Activated CD8-positive, alpha-beta T cell treated with anti-CD3 and anti-CD28 coated beads for 36 hours (primary cell): ENCODE data around the gene MAPK8IP1. TPM values are rescaled to one million over a fixed set of nuclear protein-coding genes. Genes with fewer than 3 reads are reported as not detected.

Experiments
- ATAC-seq: fragments of 200-7000 bp; cut with Tn5 transposase; one replicate; pipeline ENCODE4 v1.10.0; 2021; ENCODE audit warnings: mild to moderate bottlenecking, moderate library complexity
- CTCF ChIA-PET: fragments of 350-600 bp; sonication (Branson Sonifier 250); formaldehyde crosslinking; loops from one replicate; lab custom pipeline; 2021; ENCODE audit warnings: antibody characterized with exemption; lab: Charles Lee
- POLR2A ChIA-PET: fragments of 350-600 bp; sonication (Branson Sonifier 250); formaldehyde crosslinking; loops from one replicate; lab custom pipeline; 2021; ENCODE audit warnings: antibody characterized with exemption; lab: Charles Lee
- DNase-seq: peaks from one replicate; pipeline ENCODE4 v3.0.0-alpha.2; 2020
- H3K27ac Mint-ChIP-seq: one replicate; pipeline ENCODE4 v1.8.0; 2021; ENCODE audit warnings: mild to moderate bottlenecking, mixed read lengths
- H3K27me3 Mint-ChIP-seq: one replicate; pipeline ENCODE4 v1.8.0; 2021; ENCODE audit warnings: mixed read lengths
- H3K36me3 Mint-ChIP-seq: one replicate; pipeline ENCODE4 v1.8.0; 2021; ENCODE audit warnings: low read depth, mixed read lengths
- H3K4me1 Mint-ChIP-seq: one replicate; pipeline ENCODE4 v1.8.0; 2021; ENCODE audit warnings: low read depth, mixed read lengths
- H3K4me3 Mint-ChIP-seq: one replicate; pipeline ENCODE4 v1.8.0; 2021; ENCODE audit warnings: mild to moderate bottlenecking, moderate library complexity, mixed read lengths
- H3K9me3 Mint-ChIP-seq: one replicate; pipeline ENCODE4 v1.8.0; 2021; ENCODE audit warnings: mixed read lengths
- intact Hi-C: fragments of 100-400 bp; cut with micrococcal nuclease; formaldehyde crosslinking; loops from one replicate; pipeline ENCODE4 v1.10.0; 2022
- total RNA-seq, 2 experiments: library from RNA; stranded (reverse); gene quantifications; one replicate each; pipeline ENCODE4 v1.2.3, GENCODE V29; 2021
- TF ChIP-seq, protein P1 (sequence below): fragments of 200-600 bp; IDR thresholded peaks from one replicate; pipeline ENCODE4 v1.8.0; 2022; ENCODE audit warnings: antibody characterized with exemption, mild to moderate bottlenecking

The MAPK8IP1 gene
- total RNA-seq, 2 experiments from 2014 or later: 1.4 to 1.8 TPM

DNA sequence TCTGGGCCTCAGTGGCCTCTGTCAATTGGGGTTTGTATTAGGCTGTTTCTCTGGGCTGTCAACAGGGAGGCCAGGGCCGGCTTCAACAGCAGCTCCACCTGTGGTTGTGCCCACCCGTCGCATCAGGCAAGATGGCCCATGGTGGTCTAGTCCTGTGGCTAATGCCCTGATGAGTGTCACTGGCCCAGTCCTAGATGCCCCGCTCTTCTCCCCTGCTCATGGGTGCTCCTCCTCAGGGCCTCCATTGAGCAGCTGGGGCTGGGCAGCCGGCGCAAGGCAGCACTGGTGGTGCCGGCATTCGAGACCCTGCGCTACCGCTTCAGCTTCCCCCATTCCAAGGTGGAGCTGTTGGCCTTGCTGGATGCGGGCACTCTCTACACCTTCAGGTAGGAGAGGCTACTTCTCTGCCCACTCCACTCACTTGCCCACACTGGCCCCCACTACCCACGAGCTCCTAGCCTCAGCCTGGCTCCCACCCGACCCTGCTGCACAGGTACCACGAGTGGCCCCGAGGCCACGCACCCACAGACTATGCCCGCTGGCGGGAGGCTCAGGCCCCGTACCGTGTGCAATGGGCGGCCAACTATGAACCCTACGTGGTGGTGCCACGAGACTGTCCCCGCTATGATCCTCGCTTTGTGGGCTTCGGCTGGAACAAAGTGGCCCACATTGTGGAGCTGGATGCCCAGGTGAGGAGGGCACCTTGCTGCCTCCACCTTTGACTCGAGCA, 42.4 kb downstream of the MAPK8IP1 start:
- no peak for ATAC-seq
- POLR2A ChIA-PET: interaction anchor here (1.1 kb wide), 1 partner anchor 10 kb away, joined by 3 read pairs; the partner anchor contains the start of gene PEX16
- Mint-ChIP-seq H3K4me1 (peaks cover 28% of the 10 kb centered on the region), H3K36me3 (no peaks in the 10 kb centered on the region), H3K27ac (no peak overlapping the region), H3K27me3 (peaks cover 3% of the 10 kb centered on the region), H3K4me3 (no peak overlapping the region), H3K9me3 (no peaks in the 10 kb centered on the region)
- CTCF ChIA-PET: interaction anchor here (1.0 kb wide), 1 partner anchor 79 kb away, joined by 3 read pairs; no protein-coding TSS in a partner anchor
- DNase-seq: no peak
- TF ChIP-seq, protein P1, sequence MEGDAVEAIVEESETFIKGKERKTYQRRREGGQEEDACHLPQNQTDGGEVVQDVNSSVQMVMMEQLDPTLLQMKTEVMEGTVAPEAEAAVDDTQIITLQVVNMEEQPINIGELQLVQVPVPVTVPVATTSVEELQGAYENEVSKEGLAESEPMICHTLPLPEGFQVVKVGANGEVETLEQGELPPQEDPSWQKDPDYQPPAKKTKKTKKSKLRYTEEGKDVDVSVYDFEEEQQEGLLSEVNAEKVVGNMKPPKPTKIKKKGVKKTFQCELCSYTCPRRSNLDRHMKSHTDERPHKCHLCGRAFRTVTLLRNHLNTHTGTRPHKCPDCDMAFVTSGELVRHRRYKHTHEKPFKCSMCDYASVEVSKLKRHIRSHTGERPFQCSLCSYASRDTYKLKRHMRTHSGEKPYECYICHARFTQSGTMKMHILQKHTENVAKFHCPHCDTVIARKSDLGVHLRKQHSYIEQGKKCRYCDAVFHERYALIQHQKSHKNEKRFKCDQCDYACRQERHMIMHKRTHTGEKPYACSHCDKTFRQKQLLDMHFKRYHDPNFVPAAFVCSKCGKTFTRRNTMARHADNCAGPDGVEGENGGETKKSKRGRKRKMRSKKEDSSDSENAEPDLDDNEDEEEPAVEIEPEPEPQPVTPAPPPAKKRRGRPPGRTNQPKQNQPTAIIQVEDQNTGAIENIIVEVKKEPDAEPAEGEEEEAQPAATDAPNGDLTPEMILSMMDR: no peak
- intact Hi-C loops: no loop called here

DNA sequence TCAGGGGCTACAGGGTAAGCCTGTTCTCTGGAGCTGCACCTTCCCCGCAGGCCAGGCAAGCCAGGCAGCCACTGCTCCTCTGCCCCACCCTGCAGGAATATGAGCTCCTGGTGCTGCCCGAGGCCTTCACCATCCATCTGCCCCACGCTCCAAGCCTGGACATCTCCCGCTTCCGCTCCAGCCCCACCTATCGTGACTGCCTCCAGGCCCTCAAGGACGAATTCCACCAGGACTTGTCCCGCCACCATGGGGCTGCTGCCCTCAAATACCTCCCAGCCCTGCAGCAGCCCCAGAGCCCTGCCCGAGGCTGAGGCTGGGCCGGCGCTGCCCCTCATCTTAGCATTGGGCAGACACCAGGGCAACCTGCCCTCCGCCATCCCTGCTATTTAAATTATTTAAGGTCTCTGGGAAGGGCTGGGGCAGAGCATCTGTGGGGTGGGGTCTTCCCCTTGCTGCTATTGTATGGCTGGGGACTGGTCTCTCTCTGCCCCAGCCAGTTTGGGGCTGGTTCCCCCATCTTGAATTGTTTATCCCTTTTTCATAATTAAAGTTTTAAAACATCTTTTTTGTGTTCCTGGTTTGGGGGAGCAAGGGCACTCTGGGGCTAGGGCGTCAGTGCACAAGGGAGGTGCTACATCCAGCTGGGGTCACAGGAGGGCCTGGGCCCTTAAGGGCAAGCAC, 43.2 kb downstream of the MAPK8IP1 start:
- CTCF ChIA-PET: no interaction called here
- no peak overlapping the region for H3K27ac Mint-ChIP-seq
- TF ChIP-seq, protein P1: no peak
- intact Hi-C loops: no loop called here
- H3K36me3 Mint-ChIP-seq: peaks cover 2% of the 10 kb centered on the region
- no peak for DNase-seq
- no peak for ATAC-seq
- no peak overlapping the region for H3K4me3 Mint-ChIP-seq
- H3K4me1 Mint-ChIP-seq: peaks cover 26% of the 10 kb centered on the region
- H3K9me3 Mint-ChIP-seq: no peaks in the 10 kb centered on the region
- POLR2A ChIA-PET: interaction anchor here (0.6 kb wide), 1 partner anchor 325 kb away, joined by 3 read pairs; no protein-coding TSS in a partner anchor
- no peaks in the 10 kb centered on the region for H3K27me3 Mint-ChIP-seq

DNA sequence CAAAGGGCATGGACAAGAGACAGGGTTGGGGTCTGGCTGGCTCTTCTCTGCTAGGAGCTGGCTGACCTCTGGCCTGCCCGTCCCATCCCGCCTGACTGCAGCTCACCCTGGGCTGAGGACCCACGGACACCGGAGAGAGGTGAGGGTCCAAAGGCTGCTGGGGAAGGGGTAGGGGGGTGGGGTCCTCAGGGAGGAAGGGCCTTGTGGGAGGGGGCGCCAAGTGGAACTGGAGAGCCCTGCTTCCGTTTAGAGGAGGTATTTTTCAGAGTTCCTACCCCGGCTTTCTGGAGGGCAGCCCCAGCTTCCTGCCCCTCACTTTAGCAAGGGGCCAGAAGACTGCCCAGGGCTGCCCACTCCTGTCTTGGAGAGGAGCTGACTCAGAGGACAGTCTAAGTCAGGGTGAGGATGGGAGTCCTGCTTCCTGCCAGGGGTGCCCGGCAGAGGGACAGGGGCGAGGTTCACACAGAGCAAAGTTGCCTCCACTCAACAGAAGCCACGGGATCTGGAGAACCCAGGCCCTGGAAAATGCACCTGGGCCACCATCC, 44.1 kb downstream of the MAPK8IP1 start:
- H3K36me3 Mint-ChIP-seq: peaks cover 2% of the 10 kb centered on the region
- no peaks in the 10 kb centered on the region for H3K27me3 Mint-ChIP-seq
- peak; percentile 26 for ATAC-seq
- H3K4me3 Mint-ChIP-seq: no peak overlapping the region
- TF ChIP-seq, protein P1: no peak
- peaks cover 26% of the 10 kb centered on the region for H3K4me1 Mint-ChIP-seq
- ChIA-PET POLR2A (interaction anchor here (0.6 kb wide), 1 partner anchor 324 kb away, joined by 3 read pairs; no protein-coding TSS in a partner anchor), CTCF (interaction anchor here (1.1 to 1.2 kb wide), 2 partner anchors 11 to 58 kb away, joined by 3 read pairs; no protein-coding TSS in a partner anchor)
- H3K27ac Mint-ChIP-seq: peak overlapping the region; percentile 51
- DNase-seq: no peak
- no peaks in the 10 kb centered on the region for H3K9me3 Mint-ChIP-seq
- intact Hi-C loops: no loop called here

DNA sequence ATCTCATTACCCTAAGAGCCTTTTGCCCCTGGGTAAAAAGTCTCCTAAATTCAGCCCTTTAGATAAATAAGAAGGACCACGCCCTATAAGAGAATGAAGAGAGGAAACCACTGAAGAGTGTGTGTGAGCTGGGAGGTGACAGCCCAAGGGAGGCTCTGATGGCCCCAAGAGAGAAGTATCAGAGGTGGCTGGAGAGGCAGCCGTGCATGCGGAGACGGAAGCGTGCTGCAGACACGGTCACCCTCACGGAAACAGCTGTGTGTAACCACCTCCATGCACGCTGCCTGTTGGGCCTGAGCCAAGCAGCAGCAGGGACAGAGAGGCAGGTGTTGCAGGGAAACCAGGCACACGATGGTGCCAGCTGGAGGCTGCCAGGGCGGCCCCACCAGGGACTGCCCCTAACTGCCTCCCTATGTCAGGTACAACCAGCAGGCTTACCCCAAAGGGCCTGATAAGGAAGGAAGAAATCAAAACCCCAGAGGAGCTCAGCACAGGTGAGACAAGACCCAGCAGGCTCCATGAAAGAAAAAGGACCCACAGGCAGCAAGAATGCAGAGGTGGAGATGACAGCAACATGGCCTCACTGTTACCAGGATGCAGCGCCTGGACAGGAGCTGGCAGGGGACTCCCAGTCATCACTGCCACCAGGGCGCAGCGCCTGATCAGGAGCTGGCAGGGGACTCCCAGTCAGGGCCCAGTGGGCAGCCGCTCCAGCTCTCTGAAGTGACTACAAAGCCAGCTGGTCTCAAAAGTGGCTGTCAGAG, 44.8 kb downstream of the MAPK8IP1 start:
- Mint-ChIP-seq H3K27me3 (no peaks in the 10 kb centered on the region), H3K4me1 (peaks cover 26% of the 10 kb centered on the region), H3K9me3 (no peaks in the 10 kb centered on the region), H3K27ac (peak overlapping the region; percentile 51), H3K36me3 (peaks cover 2% of the 10 kb centered on the region), H3K4me3 (no peak overlapping the region)
- peak; percentile 74 for ATAC-seq
- ChIA-PET CTCF (interaction anchor here (1.1 to 1.2 kb wide), 2 partner anchors 12 to 58 kb away, joined by 3 read pairs; no protein-coding TSS in a partner anchor), POLR2A (no interaction called here)
- DNase-seq: peak; percentile 52
- intact Hi-C loops: no loop called here
- TF ChIP-seq, protein P1: no peak
